Epithelial cell of esophagus (primary cell): ENCODE results near the gene ZCCHC7.
"Not testable (repeated sequence)": the region's sequence is repeated elsewhere in the genome, so short reads cannot be mapped to it uniquely, and the experiment has no call there.

ENCODE experiments used
- DNase-seq: peaks from one replicate; pipeline ENCODE4 v3.0.0; 2010; ENCODE audit warnings: low read depth
- H3K4me3 ChIP-seq: 2 replicates; pipeline ENCODE4 v1.5.1; 2011; ENCODE audit warnings: mild to moderate bottlenecking, low read length, control low read depth
- CTCF ChIP-seq: IDR thresholded peaks from 2 replicates; pipeline ENCODE4 v1.5.1; 2011; ENCODE audit warnings: low read depth, mild to moderate bottlenecking, low read length, control low read depth, inconsistent platforms; ENCODE audit not compliant: insufficient read depth; ENCODE audit errors: missing control alignments

ZCCHC7 gene

GRCh38 chr9:37157726-37158377 is 37.5 kb downstream of the ZCCHC7 start:
- H3K4me3 ChIP-seq, result no peak overlapping the region
- no peak for DNase-seq
- no peak for TF ChIP-seq CTCF

GRCh38 chr9:37163299-37163698 is 42.9 kb downstream of the ZCCHC7 start:
- H3K4me3 ChIP-seq, result no peak overlapping the region
- no peak for TF ChIP-seq CTCF
- no peak for DNase-seq

DNA sequence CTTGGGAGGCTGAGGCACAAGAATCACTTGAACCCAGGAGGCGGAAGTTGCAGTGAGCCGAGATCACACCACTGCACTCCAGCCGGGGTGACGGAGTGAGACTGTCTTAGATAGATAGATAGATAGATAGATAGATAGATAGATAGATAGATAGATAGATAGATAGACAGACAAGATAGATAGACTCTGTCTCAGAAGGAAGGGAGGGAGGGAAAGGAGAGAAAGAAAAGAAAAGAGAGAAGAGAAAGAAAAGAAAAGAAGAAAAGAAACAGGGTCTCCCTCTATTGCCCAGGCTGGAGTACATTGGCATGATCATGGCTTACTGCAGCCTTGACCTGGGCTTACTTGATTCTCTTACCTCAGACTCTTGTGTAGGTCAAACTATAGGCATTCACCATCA is 44.0 kb downstream of the ZCCHC7 start:
- DNase-seq, H3K4me3 ChIP-seq: not testable (repeated sequence)

DNA sequence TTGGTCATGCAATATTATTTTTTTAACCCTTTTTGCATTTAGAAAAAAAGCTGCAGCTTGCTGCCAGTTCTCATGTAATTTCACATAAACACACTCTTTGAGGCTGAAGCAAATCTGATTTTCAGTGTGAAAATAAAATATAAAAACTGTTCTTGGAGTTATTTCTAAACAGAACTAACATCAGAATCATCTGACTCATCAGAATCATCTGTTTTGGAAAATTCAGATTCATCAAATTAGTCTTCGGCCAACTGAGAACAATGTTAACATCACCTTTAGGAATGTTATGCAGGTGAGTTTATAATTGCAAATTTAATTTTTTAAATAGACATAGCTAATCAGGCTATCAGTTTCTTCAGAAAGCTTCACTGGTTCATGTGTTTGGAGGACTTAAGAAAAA is 45.3 kb downstream of the ZCCHC7 start:
- TF ChIP-seq CTCF, result no peak
- no peak overlapping the region for H3K4me3 ChIP-seq
- DNase-seq, result no peak

DNA sequence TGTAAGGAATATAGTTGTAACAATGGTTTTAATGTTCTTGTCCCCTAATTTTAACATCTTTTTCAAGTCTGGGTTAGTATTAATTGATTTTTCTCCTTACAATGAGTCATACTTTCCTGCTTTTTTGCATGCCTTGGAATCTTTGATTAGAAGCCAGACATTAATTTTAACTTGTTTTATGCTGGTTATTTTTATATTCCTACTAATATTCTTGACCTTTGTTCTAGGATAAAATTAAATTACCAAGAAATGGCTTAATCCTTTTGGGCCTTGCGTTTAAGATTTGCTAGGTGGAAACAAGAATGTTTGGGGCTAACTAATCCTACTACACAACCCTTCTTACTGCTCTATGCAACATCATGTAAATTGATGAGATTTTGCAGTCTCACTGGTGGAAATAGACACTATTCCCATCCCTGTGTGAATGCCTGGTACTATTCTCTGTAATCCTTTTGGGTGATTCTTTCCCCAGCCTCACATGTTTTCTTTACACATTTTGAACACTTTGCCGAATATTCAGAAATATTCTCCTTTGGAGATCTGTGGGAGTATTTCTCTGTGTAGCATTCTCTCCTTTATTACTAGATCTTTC is 47.2 kb downstream of the ZCCHC7 start:
- no peak for TF ChIP-seq CTCF

DNA sequence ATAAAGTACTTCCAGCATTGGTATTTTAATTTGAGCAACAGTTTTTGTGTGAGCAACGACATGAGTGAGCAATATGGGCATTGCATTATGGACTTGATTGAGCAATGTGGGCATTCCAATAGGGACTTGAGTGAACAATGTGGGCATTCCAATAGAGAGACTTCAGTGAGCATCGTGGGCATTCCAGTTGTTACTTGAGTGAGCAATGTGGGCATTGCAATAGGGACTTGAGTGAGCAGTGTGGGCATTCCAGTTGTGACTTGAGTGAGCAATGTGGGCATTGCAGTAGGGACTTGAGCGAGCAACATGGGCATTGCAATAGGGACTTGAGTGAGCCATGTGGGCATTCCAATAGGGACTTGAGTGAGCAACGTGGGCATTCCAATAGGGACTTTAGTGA is 52.2 kb downstream of the ZCCHC7 start:
- no peak for TF ChIP-seq CTCF
- peak; percentile 41 for DNase-seq
- no peak overlapping the region for H3K4me3 ChIP-seq

More for the DNA sequence above, 47.2 kb downstream of the ZCCHC7 start:
- no peak overlapping the region for H3K4me3 ChIP-seq
- no peak for DNase-seq

GRCh38 chr9:37174247-37174646 is 53.9 kb downstream of the ZCCHC7 start:
- DNase-seq, result no peak
- TF ChIP-seq CTCF, result no peak
- no peak overlapping the region for H3K4me3 ChIP-seq

DNA sequence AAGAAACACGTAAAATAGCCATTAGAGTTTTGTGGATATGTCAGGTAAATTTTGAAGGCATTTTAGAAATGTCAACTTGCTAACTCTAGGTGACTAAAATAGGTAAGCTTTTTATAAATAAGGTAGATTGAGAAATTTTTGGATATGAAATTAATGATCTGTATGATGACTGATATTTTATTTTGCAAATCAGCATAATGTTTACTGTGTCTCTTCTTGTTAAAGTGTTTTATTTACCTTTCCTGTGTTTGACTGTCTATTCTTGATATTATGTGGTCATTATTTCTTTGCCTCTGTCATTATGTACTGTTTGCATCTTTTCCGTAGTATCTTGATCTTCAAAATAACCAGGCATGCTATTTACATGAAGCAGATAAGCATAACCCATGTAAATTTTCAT is 58.4 kb downstream of the ZCCHC7 start:
- TF ChIP-seq CTCF, result no peak

More for the DNA sequence above, 58.4 kb downstream of the ZCCHC7 start:
- no peak for DNase-seq
- no peak overlapping the region for H3K4me3 ChIP-seq
